ENCODE results near the gene GRWD1. TPM values are rescaled to one million over a fixed set of nuclear protein-coding genes. Genes with fewer than 3 reads are reported as not detected.

GRWD1 gene
- total RNA-seq, 2 experiments from 2014 or later: 21.4 to 21.7 TPM

- H3K27me3 Mint-ChIP-seq: peaks cover 26% of the 10 kb centered on the region
- Histone ChIP-seq H3K4me1 (ENCODE audit: insufficient read depth, low read length) (peaks cover 44% of the 10 kb centered on the region), H3K9me3 (ENCODE audit: control insufficient read depth in 1 of 2, insufficient read depth in 1 of 2, low read length in 2 of 2) (peaks cover 0 to 8% of the 10 kb centered on the region in 2 experiments), H3K27ac (ENCODE audit: low read depth in 1 of 2, low read length in 2 of 2) (no peak overlapping the region), H3K27me3 (ENCODE audit: control insufficient read depth in 1 of 2, insufficient read depth in 2 of 2, low read length in 2 of 2) (peaks cover 0 to 31% of the 10 kb centered on the region in 2 experiments), H3K36me3 (ENCODE audit: insufficient read depth, low read length) (no peaks in the 10 kb centered on the region), H3K4me3 (ENCODE audit: low read length) (no peak overlapping the region)
- DNase-seq (peak in 2 of 14 experiments; percentile 19 to 42), ATAC-seq (ENCODE audit: poor library complexity) (no peak)
- ChIA-PET CTCF (interaction anchor here (0.6 kb wide), 1 partner anchor 9 kb away, joined by 5 read pairs; no protein-coding TSS in a partner anchor), POLR2A (no interaction called here)
- H3K9me3 Mint-ChIP-seq: no peaks in the 10 kb centered on the region
- no peaks in the 10 kb centered on the region for H3K36me3 Mint-ChIP-seq (ENCODE audit: low read depth)
- no peak overlapping the region for H3K27ac Mint-ChIP-seq
- H3K4me3 Mint-ChIP-seq: no peak overlapping the region
- intact Hi-C loops (cut with DNase I, micrococcal nuclease): loop anchor here in 1 of 2 experiments (10.0 kb wide), 1 partner anchor 215 kb away; the partner anchor contains the start of gene MAMSTR
- TF ChIP-seq CTCF (IDR thresholded peaks at IDR 0.05): no peak
- H3K4me1 Mint-ChIP-seq (ENCODE audit: low read depth): peaks cover 33% of the 10 kb centered on the region
These were observed 53.7 kb downstream of the GRWD1 start for GRCh38 chr19:48499316-48500090.

GRCh38 chr19:48500830-48501493 lies 55.2 kb downstream of the GRWD1 start:
- no peak for ATAC-seq (ENCODE audit: poor library complexity)
- ChIA-PET POLR2A (interaction anchor here (1.1 kb wide), 1 partner anchor 11 kb away, joined by 3 read pairs; no protein-coding TSS in a partner anchor), CTCF (no interaction called here)
- peaks cover 43% of the 10 kb centered on the region for H3K4me1 ChIP-seq (ENCODE audit: insufficient read depth, low read length)
- DNase-seq: peak in 2 of 14 experiments; percentile 9 to 40
- Mint-ChIP-seq H3K4me3 (no peak overlapping the region), H3K36me3 (ENCODE audit: low read depth) (peaks cover under 1% of the 10 kb centered on the region), H3K27ac (no peak overlapping the region), H3K27me3 (peaks cover 13% of the 10 kb centered on the region), H3K9me3 (no peaks in the 10 kb centered on the region), H3K4me1 (ENCODE audit: low read depth) (peaks cover 24% of the 10 kb centered on the region)
- intact Hi-C loops (cut with DNase I, micrococcal nuclease): loop anchor here in 1 of 2 experiments (10.0 kb wide), 1 partner anchor 214 kb away; the partner anchor contains the start of gene MAMSTR
- no peaks in the 10 kb centered on the region for H3K36me3 ChIP-seq (ENCODE audit: insufficient read depth, low read length)
- peaks cover 0 to 8% of the 10 kb centered on the region in 2 experiments for H3K9me3 ChIP-seq (ENCODE audit: control insufficient read depth in 1 of 2, insufficient read depth in 1 of 2, low read length in 2 of 2)
- H3K4me3 ChIP-seq (ENCODE audit: low read length): peak overlapping the region; percentile 24
- no peak overlapping the region for H3K27ac ChIP-seq (ENCODE audit: low read depth in 1 of 2, low read length in 2 of 2)
- peaks cover 0 to 21% of the 10 kb centered on the region in 2 experiments for H3K27me3 ChIP-seq (ENCODE audit: control insufficient read depth in 1 of 2, insufficient read depth in 2 of 2, low read length in 2 of 2)
- TF ChIP-seq CTCF (IDR thresholded peaks at IDR 0.05): no peak

Data from CD4-positive, alpha-beta T cell (primary cell).